GM23338 (cell line): Measurements from ENCODE around the gene SERPINB12. TPM values are rescaled to one million over a fixed set of nuclear protein-coding genes. Genes with fewer than 3 reads are reported as not detected.

Experiments used
- ATAC-seq: fragments of 200-7000 bp; cut with Tn5 transposase; 3 replicates; pipeline ENCODE4 v1.9.1; 2020
- DNase-seq: peaks from one replicate; pipeline ENCODE4 v3.0.0-alpha.2; 2015; ENCODE audit warnings: low spot score
- H2AFZ ChIP-seq: fragments of 200-600 bp; sonication (generic); 2 replicates; pipeline ENCODE4 v1.8.0; 2016; ENCODE audit warnings: antibody characterized with exemption, mild to moderate bottlenecking, moderate library complexity
- H3F3A ChIP-seq: fragments of 200-600 bp; sonication (generic); replicated peaks from 2 replicates; pipeline ENCODE4 v1.8.0; 2017; ENCODE audit warnings: antibody characterized with exemption, mixed run types, low read depth
- H3K27ac ChIP-seq: fragments of 200-600 bp; sonication (generic); 2 replicates; pipeline ENCODE4 v1.6.1; 2016; ENCODE audit warnings: low read depth
- H3K27me3 ChIP-seq: fragments of 200-600 bp; sonication (generic); 2 replicates; pipeline ENCODE4 v1.8.0; 2016; ENCODE audit warnings: mild to moderate bottlenecking, mixed run types, moderate library complexity; ENCODE audit not compliant: insufficient read depth
- H3K36me3 ChIP-seq: fragments of 200-600 bp; sonication (generic); 2 replicates; pipeline ENCODE4 v1.8.0; 2016; ENCODE audit warnings: mild to moderate bottlenecking; ENCODE audit not compliant: insufficient read depth
- H3K4me1 ChIP-seq: fragments of 200-600 bp; sonication (generic); 2 replicates; pipeline ENCODE4 v1.8.0; 2016; ENCODE audit warnings: mild to moderate bottlenecking, moderate library complexity; ENCODE audit not compliant: insufficient read depth
- H3K4me2 ChIP-seq: fragments of 200-600 bp; sonication (generic); 2 replicates; pipeline ENCODE4 v1.7.1; 2017; ENCODE audit warnings: mixed run types
- H3K4me3 ChIP-seq: fragments of 200-600 bp; sonication (generic); 2 replicates; pipeline ENCODE4 v1.6.1; 2016; ENCODE audit warnings: mixed run types
- H3K79me2 ChIP-seq: fragments of 200-600 bp; sonication (generic); replicated peaks from 2 replicates; pipeline ENCODE4 v1.8.0; 2017; ENCODE audit warnings: mild to moderate bottlenecking; ENCODE audit not compliant: insufficient read depth
- H3K9me2 ChIP-seq: fragments of 200-600 bp; sonication (generic); 2 replicates; pipeline ENCODE4 v1.8.0; 2017; ENCODE audit not compliant: insufficient read depth
- H4K20me1 ChIP-seq: fragments of 200-600 bp; sonication (generic); replicated peaks from 2 replicates; pipeline ENCODE4 v1.8.0; 2017; ENCODE audit warnings: mild to moderate bottlenecking; ENCODE audit not compliant: insufficient read depth
- H3K27ac Mint-ChIP-seq: 2 replicates; pipeline ENCODE4 v1.8.0; 2020; ENCODE audit warnings: inconsistent platforms, mild to moderate bottlenecking, moderate library complexity, mixed read lengths
- H3K27me3 Mint-ChIP-seq: 3 replicates; pipeline ENCODE4 v1.8.0; 2022; ENCODE audit warnings: low read depth, mild to moderate bottlenecking, moderate library complexity, mixed read lengths, inconsistent platforms; ENCODE audit not compliant: insufficient read depth, poor library complexity
- H3K36me3 Mint-ChIP-seq: 3 replicates; pipeline ENCODE4 v1.8.0; 2021; ENCODE audit warnings: low read depth, mild to moderate bottlenecking, inconsistent platforms, moderate library complexity, mixed read lengths
- H3K4me1 Mint-ChIP-seq: 3 replicates; pipeline ENCODE4 v1.8.0; 2020; ENCODE audit warnings: mild to moderate bottlenecking, inconsistent platforms, mixed read lengths
- H3K4me3 Mint-ChIP-seq: 3 replicates; pipeline ENCODE4 v1.8.0; 2021; ENCODE audit warnings: moderate library complexity, mild to moderate bottlenecking, inconsistent platforms, mixed read lengths
- H3K9me3 Mint-ChIP-seq: 3 replicates; pipeline ENCODE4 v1.8.0; 2020; ENCODE audit warnings: moderate library complexity, mild to moderate bottlenecking, inconsistent platforms, mixed read lengths
- ETS1 ChIP-seq: IDR thresholded peaks from 2 replicates; pipeline ENCODE4 v1.6.1; 2016; ENCODE audit warnings: antibody characterized with exemption
- JUNB ChIP-seq: IDR thresholded peaks from one replicate; pipeline ENCODE4 v1.6.1; 2016; ENCODE audit warnings: antibody characterized with exemption; ENCODE audit not compliant: unreplicated experiment
- POLR2AphosphoS5 ChIP-seq: IDR thresholded peaks from 2 replicates; pipeline ENCODE4 v1.6.1; 2016; ENCODE audit warnings: antibody characterized with exemption, low read depth
- REST ChIP-seq: IDR thresholded peaks from one replicate; pipeline ENCODE4 v1.6.1; 2018; ENCODE audit warnings: antibody characterized with exemption; ENCODE audit not compliant: unreplicated experiment
- STAT1 ChIP-seq: IDR thresholded peaks from one replicate; pipeline ENCODE4 v1.6.1; 2016; ENCODE audit warnings: antibody characterized with exemption; ENCODE audit not compliant: unreplicated experiment
- ZNF462 ChIP-seq: fragments of 250-450 bp; sonication (Bioruptor Pico); IDR thresholded peaks from 2 replicates; pipeline ENCODE4 v1.5.0; 2020; ENCODE audit warnings: mild to moderate bottlenecking, moderate library complexity
- polyA plus RNA-seq: library from polyadenylated mRNA; unstranded; fragments of >200 nt; fragmentation: Nextera tagmentation; extraction: Ambion mirVana; gene quantifications from 2 replicates; pipeline ENCODE4 v1.2.1, GENCODE V29; 2016
- total RNA-seq: library from RNA; depleted of rRNA; stranded (reverse); fragments of >200 nt; shearing (Covaris generic); gene quantifications from 2 replicates; pipeline ENCODE4 v1.2.3, GENCODE V29; 2014

SERPINB12 gene
- total and polyA plus RNA-seq, 2 experiments from 2014 or later: not detected

- Histone ChIP-seq H3F3A (no peaks in the 10 kb centered on the region), H4K20me1 (no peaks in the 10 kb centered on the region), H2AFZ (no peak overlapping the region), H3K4me3 (no peak overlapping the region), H3K27ac (no peak overlapping the region), H3K36me3 (no peaks in the 10 kb centered on the region), H3K27me3 (no peaks in the 10 kb centered on the region), H3K4me2 (no peak overlapping the region), H3K4me1 (peaks cover 9% of the 10 kb centered on the region), H3K9me2 (no peaks in the 10 kb centered on the region; the same call in 1 of the 2 replicates), H3K79me2 (no peaks in the 10 kb centered on the region)
- H3K9me3 Mint-ChIP-seq: peaks cover 4% of the 10 kb centered on the region; the same call in 2 of the 3 replicates
- H3K4me3 Mint-ChIP-seq: no peak overlapping the region
- no peaks in the 10 kb centered on the region for H3K27me3 Mint-ChIP-seq
- peak; percentile 3 for DNase-seq
- H3K4me1 Mint-ChIP-seq: peaks cover 8% of the 10 kb centered on the region; the same call in 2 of the 3 replicates
- no peak overlapping the region for H3K27ac Mint-ChIP-seq
- no peaks in the 10 kb centered on the region for H3K36me3 Mint-ChIP-seq
- TF ChIP-seq ETS1: no peak
- no peak for TF ChIP-seq REST
- no peak for TF ChIP-seq JUNB
- no peak for TF ChIP-seq POLR2AphosphoS5
- TF ChIP-seq STAT1: no peak
- TF ChIP-seq ZNF462 (CRISPR knock-in tag): no peak
- ATAC-seq: no peak
Observed at GRCh38 chr18:63613420-63613819, 71.3 kb downstream of the SERPINB12 start.
